Measurements from ENCODE around the gene RLBP1.

The RLBP1 gene

DNA sequence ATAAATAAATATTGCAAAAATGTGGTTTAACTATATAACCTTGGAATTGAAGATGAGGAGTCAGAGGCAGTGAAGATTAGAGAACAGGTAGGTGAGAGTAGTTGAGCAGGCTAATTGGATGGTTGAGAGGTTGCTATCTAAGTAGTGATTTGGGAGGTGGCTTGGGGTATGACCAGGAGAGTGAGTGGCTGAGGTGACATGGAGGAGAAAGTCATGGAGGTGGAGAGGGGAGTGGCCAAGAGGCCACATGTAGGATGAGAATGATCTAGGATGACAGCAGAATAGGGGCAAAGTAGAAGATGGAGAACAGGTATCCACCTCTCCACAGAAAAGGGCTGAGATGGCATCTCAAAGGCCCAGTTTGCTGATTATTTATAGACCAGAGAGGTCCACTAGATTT is 10.5 kb upstream of the RLBP1 start:
- TF ChIP-seq, protein P1, sequence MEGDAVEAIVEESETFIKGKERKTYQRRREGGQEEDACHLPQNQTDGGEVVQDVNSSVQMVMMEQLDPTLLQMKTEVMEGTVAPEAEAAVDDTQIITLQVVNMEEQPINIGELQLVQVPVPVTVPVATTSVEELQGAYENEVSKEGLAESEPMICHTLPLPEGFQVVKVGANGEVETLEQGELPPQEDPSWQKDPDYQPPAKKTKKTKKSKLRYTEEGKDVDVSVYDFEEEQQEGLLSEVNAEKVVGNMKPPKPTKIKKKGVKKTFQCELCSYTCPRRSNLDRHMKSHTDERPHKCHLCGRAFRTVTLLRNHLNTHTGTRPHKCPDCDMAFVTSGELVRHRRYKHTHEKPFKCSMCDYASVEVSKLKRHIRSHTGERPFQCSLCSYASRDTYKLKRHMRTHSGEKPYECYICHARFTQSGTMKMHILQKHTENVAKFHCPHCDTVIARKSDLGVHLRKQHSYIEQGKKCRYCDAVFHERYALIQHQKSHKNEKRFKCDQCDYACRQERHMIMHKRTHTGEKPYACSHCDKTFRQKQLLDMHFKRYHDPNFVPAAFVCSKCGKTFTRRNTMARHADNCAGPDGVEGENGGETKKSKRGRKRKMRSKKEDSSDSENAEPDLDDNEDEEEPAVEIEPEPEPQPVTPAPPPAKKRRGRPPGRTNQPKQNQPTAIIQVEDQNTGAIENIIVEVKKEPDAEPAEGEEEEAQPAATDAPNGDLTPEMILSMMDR (conservative IDR thresholded peaks at IDR 0.05; ENCODE audit: low read depth, low read length) = no peak
- H3K4me3 ChIP-seq (ENCODE audit: low read length) = no peak overlapping the region
- no peak for DNase-seq (ENCODE audit: low read depth)

DNA sequence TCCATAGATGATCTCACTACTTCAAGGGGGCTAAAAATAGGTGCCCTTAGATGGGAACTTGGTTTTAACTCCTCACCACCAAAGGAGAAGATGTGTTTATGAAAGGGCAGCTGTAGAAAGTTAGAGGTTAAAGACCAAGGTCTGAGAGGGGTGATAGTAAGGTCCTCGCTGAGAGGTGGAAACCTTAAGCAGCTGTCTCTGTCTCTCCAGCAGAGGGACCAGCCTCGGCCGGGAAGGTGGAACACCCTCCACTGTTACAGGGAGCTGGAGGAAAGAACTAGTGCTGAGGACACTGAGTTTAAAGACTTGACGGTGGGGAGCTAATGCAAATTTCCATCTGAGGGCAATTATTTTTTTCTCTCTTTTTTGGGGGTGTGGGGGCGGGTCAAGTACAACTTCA is 8.9 kb upstream of the RLBP1 start:
- no peak overlapping the region for H3K4me3 ChIP-seq (ENCODE audit: low read length)
- DNase-seq (ENCODE audit: low read depth) = no peak
- TF ChIP-seq, protein P1 (conservative IDR thresholded peaks at IDR 0.05; ENCODE audit: low read depth, low read length) = no peak

DNA sequence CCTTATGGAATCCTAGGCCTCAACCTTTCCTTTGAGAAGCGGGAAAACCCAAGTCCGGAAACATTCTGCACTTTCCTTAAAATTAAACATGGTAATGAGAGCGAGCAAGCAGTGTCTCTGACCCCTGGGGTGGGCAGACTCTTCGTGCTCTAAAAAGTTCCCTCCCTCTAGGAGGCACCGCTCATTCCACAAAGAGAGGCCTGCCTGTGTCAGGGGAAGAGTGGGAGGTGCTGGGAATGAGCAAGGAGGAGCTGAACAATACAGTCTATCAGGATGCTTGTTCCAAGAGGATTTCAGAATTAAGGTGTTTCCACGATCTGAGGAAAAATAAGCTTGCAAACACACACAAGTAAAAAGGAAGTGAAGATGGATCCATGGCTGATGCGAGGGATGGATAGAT is 6.0 kb upstream of the RLBP1 start:
- DNase-seq (ENCODE audit: low read depth) = no peak
- H3K4me3 ChIP-seq (ENCODE audit: low read length) = no peak overlapping the region
- TF ChIP-seq, protein P1 (conservative IDR thresholded peaks at IDR 0.05; ENCODE audit: low read depth, low read length) = no peak

DNA sequence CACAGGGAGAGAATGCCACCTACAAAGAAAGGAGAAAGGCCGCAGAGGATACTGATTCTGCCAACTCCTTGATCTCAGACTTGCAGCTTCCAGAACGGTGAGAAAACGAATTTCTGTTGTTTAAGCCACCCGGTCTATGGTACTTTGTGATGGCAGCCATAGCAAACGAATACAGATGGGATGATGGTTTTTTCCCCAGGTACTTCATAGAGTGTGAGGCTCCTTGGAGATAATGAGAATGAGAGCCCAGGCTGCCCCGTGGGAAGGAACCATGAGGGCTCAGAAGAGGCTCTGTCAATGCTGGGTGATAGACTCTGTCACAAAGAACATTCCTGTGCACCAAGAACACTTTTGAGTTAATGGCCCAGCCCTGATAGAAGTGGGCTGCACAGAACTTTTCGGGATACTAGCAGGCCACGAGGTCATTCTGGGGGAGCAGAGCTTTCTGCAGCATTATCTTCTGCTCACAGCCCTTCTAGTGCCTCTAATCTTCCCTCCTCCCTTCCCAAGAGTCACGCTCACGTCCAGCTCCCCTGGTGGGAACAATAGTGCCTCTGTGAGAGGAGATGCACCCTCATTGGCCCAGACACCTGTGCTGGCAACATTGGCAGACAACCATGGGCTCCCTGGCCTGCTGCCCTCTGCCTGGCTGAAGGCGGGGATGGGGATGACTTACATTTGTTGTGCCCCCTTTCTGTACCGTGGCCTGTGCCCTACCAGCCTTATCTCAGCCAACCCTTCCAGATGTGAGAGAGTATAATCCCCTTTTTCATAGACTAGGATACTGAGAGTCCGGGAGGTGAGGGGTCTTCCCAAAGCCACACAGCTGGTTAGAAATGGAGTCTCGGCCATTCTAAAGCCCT is 5.2 kb upstream of the RLBP1 start:
- DNase-seq (ENCODE audit: low read depth) = no peak
- no peak overlapping the region for H3K4me3 ChIP-seq (ENCODE audit: low read length)
- TF ChIP-seq, protein P1 (conservative IDR thresholded peaks at IDR 0.05; ENCODE audit: low read depth, low read length) = no peak

DNA sequence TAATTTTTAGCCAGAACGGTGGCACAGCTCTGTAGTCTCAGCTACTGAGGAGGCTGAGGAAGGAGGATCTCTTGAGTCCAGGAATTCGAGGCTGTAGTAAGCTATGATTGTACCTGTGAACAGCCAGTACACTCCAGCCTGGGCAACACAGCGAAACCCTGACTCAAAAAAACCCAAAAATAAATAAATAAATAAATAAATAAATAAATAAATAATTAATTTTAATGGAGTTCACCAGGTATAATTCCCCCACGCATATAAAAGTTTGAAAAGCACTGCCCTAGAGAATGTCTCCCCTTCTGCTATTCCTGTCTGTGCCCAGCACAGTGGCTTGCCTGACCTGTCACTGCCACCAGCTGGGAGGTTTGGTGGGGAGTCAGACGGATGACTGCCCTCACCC is 4.2 kb upstream of the RLBP1 start:
- no peak for DNase-seq (ENCODE audit: low read depth)
- no peak overlapping the region for H3K4me3 ChIP-seq (ENCODE audit: low read length)
- TF ChIP-seq, protein P1 (conservative IDR thresholded peaks at IDR 0.05; ENCODE audit: low read depth, low read length) = no peak

DNA sequence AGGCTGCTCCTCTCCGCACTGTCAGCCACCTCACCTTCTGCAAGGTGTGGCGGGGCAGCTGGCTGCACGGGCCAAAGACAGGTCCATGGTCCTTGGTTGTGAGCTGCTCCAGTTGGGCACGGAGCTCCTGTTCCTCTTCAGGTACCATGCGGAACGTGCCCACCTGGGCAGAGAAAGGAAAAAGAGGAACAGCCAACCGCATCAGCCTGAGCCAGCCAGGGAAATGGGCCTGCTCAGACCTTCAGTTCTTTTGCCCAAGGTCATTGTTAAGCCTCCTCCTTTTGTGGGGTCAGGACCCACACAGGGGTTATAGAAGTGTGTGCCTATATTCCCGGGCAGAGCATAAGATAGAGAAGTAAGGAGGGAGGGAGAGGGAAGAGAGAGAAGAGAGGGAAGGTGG is 2.8 kb downstream of the RLBP1 start:
- H3K4me3 ChIP-seq (ENCODE audit: low read length) = no peak overlapping the region
- no peak for DNase-seq (ENCODE audit: low read depth)
- TF ChIP-seq, protein P1 (conservative IDR thresholded peaks at IDR 0.05; ENCODE audit: low read depth, low read length) = no peak
